COLO668 (cell line): ENCODE measurements around the gene SPSB4.

Source experiments
- DNase-seq: peaks from one replicate; lab custom pipeline; 2025; ENCODE audit not compliant: unreplicated experiment; lab: John Stamatoyannopoulos, UW

Gene SPSB4

GRCh38 chr3:141150081-141150830 is 99.1 kb downstream of the SPSB4 start:
- DNase-seq: no peak

DNA sequence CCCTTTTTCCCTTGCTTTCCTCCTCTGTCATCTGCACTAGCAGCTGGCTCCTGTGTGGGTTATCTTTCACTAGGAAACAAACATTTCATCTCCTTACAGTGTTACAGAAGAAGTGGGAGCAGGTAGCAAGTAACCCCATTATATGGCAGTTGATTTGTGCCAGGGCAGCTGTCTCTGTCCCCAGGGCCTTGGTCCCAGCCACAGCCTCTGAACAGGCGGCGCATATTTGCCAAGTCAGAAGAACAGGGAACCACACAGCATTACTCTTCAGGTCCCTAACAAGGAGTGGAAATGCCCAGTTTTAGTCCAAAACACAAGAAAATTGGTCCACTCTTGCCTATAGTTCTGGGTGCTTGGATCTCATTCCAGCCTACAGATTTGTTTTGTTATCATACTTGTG is 99.8 kb downstream of the SPSB4 start:
- DNase-seq: no peak

GRCh38 chr3:141151439-141151838 is 100.3 kb downstream of the SPSB4 start:
- no peak for DNase-seq

- no peak for DNase-seq
These were observed 101.0 kb downstream of the SPSB4 start for GRCh38 chr3:141152130-141152529.

- no peak for DNase-seq
These were observed 101.9 kb downstream of the SPSB4 start for GRCh38 chr3:141152801-141153678.

- DNase-seq: no peak
These were observed 102.5 kb downstream of the SPSB4 start for GRCh38 chr3:141153679-141153966.

GRCh38 chr3:141164852-141165251 is 113.7 kb downstream of the SPSB4 start:
- no peak for DNase-seq

GRCh38 chr3:141167681-141168080 is 116.5 kb downstream of the SPSB4 start:
- DNase-seq: no peak

DNA sequence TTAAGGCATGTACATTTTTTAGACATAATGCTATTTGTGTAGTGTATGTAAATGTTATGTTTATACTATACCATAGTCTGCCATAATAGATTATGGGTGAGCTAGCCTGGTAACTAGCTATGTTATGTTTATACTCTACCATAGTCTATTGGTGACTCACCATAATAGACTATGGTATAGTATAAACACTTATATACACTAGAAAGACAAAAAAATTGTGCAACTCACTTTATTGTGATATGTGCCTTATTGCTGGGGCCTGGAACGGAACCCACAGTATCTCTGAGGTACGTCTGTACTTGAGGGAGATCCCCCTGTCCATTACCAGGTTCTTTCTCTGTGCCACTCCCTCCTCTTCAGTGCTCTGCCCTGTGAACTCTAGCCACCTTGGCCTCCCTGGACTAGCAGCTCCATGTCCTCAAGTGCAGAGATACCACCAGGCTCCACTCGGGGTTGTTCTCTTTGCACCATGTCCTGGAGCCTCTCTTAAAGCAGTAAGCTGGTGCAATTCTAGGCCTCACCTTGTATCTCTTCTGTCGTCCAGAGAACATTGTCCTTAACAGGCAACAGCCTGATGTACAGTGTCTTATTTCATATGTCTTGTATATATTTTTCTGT is 119.6 kb downstream of the SPSB4 start:
- no peak for DNase-seq

GRCh38 chr3:141174674-141175073 is 123.5 kb downstream of the SPSB4 start:
- DNase-seq: no peak

DNA sequence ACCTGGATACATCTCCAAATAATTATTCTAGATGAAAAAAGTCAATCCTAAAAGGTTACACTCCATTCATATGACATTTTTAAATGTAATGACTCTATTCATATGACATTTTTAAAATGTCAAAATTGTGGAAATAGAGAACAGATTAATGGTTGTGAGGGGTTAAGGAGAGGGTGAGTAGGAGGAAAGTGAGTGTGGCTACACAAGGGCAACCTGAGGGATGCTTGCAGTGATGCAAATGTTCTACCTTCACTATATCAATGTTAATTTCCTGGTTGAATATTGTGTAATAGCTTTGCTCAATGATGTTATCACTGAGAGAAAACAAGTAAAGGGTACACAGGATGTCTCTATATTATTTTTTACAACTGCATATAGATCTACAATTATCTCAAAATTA is 125.6 kb downstream of the SPSB4 start:
- DNase-seq: no peak

DNA sequence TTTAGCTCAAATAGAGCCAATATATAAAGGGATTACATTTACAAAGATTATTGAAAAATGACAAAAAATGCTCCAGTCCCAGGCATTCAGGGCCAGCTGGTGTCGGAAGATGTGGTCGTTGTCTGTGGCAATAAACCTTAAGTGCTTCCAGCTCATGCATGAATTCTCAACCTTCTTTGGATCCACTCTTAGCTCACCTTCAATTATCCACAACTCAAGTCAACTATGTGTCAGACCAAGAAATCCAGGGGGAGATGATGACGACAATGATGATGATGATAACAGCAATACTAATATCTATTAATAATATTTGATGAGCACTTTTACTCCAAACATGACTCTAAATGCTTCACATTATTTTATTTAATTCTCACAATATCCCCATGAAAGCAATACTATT is 126.9 kb downstream of the SPSB4 start:
- DNase-seq: no peak

GRCh38 chr3:141178551-141178950 is 127.4 kb downstream of the SPSB4 start:
- no peak for DNase-seq

GRCh38 chr3:141179983-141180382 is 128.8 kb downstream of the SPSB4 start:
- DNase-seq: no peak

- DNase-seq: no peak
These were observed 130.0 kb downstream of the SPSB4 start for GRCh38 chr3:141181196-141181595.

DNA sequence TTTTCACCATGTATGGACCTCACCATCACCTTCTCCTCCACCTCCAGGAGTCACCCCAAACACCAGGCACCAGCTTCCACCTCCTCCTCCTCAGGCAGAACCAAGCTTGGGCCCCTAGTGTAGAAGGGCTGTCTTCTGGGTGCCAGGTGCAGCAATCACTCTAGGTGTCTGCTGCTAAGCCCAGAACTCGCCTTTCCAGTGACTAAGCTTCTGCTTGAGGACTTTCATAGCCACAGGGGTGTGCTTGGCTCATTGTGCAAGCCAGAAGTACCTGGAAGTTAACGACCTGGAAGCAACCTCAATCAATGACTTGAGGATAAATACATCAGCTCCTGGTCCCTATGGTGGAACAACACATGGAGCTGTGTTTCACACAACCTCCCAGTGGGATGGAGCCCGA is 130.7 kb downstream of the SPSB4 start:
- DNase-seq: no peak

GRCh38 chr3:141183606-141184005 is 132.5 kb downstream of the SPSB4 start:
- DNase-seq: no peak

DNA sequence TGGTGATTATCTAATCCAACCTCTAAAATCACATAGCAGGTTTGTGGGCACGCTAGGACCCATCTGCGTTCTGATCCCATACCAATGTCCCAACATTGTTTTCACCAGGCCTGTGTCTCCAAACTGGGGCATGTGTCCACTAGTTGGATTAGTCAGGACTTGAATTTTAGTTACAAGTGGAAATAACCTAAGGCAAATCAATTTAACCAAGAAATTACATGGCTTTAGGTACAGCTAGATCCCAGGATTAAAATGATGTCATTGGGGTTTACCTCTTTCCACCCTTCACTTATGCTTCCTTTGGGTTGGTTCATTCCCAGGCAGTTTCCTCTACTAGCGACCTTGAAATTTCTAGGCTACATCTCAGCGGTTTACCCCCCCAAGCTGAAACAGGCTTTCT is 133.3 kb downstream of the SPSB4 start:
- no peak for DNase-seq

DNA sequence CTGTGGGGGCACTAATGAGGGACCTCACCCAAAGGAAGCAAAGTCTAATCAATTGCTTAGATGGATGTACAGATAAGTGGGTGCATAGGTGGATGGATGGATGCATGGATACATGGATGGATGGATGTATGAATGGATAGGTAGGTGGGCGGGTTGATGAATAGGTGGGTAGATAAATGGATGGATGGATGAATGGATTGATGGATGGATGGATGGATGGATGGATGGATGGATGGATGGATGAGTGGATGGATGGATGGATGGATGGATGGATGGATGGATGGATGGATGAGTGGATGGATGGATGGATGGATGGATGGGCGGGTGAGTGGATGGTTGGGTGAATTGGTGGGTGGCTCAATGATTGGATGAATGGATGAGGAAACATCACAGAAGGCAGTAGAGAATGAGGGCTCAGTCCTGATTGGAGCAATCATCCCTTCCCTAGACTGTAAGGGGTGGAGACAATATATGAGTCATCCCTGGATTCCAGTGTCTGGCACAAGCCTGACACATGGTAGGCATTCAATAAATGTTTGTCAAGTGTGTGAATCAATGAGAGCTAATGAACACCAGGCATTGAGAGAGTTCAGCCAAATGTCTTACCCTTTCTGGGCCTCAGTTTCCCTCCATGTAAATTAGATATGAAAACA is 140.1 kb downstream of the SPSB4 start:
- no peak for DNase-seq

GRCh38 chr3:141192345-141192744 is 141.2 kb downstream of the SPSB4 start:
- DNase-seq: peak; percentile 91

- DNase-seq: no peak
These were observed 142.1 kb downstream of the SPSB4 start for GRCh38 chr3:141193066-141193830.
